Ascending aorta (tissue), 2 donors: Measurements from ENCODE around the gene CADPS2. TPM values are rescaled to one million over a fixed set of nuclear protein-coding genes. Genes with fewer than 3 reads are reported as not detected.

Experiments used
- DNase-seq, 2 donors: peaks; one replicate each; pipeline ENCODE4 v3.0.0-alpha.2; 2019; ENCODE audit warnings: low spot score in 2 of 2
- H3K27ac ChIP-seq, 2 donors: fragments of 200-600 bp; sonication (generic); one replicate each; pipeline ENCODE4 v1.5.1; 2016 to 2017; ENCODE audit warnings: mild to moderate bottlenecking in 1 of 2
- H3K27me3 ChIP-seq: fragments of 200-600 bp; sonication (generic); one replicate; pipeline ENCODE4 v1.5.1; 2017
- H3K36me3 ChIP-seq, 2 donors: fragments of 200-600 bp; sonication (generic); one replicate each; pipeline ENCODE4 v1.5.1; 2016
- H3K4me1 ChIP-seq, 2 donors: fragments of 200-600 bp; sonication (generic); one replicate each; pipeline ENCODE4 v1.5.1; 2016 to 2017; ENCODE audit warnings: mild to moderate bottlenecking in 1 of 2
- H3K4me3 ChIP-seq, 2 donors: fragments of 200-600 bp; sonication (generic); one replicate each; pipeline ENCODE4 v1.5.1; 2016 to 2017; ENCODE audit warnings: mild to moderate bottlenecking in 1 of 2
- H3K9me3 ChIP-seq, 2 donors: fragments of 200-600 bp; sonication (generic); one replicate each; pipeline ENCODE4 v1.5.1; 2016
- CTCF ChIP-seq, 3 experiments: fragments of 200-600 bp in 2 of 3; fragments of 450-650 bp in 1 of 3; sonication (generic) in 2 of 3; IDR thresholded peaks; one replicate each; pipeline ENCODE4 v1.5.1; 2016 to 2019; ENCODE audit warnings: antibody characterized with exemption in 3 of 3, mild to moderate bottlenecking in 1 of 3, moderate library complexity in 1 of 3
- intact Hi-C: fragments of 100-400 bp; cut with DNase I; formaldehyde crosslinking; loops from one replicate; pipeline ENCODE4 v1.15.1; 2023
- total RNA-seq: library from RNA; depleted of rRNA; stranded (reverse); fragments of >200 nt; gene quantifications from one replicate; pipeline ENCODE4 v1.1.0, GENCODE V29; 2016

Gene CADPS2
- total RNA-seq, 1 donor from 2014 or later: 31.8 TPM

- no peak for TF ChIP-seq CTCF (IDR thresholded peaks at IDR 0.05)
- intact Hi-C loops: no loop called here
- no peak for DNase-seq
- Histone ChIP-seq H3K4me1 (no peaks in the 10 kb centered on the region), H3K27ac (no peak overlapping the region), H3K4me3 (no peak overlapping the region), H3K27me3 (no peaks in the 10 kb centered on the region), H3K9me3 (no peaks in the 10 kb centered on the region), H3K36me3 (no peaks in the 10 kb centered on the region)
Measured at GRCh38 chr7:122762071-122762470, 124.2 kb downstream of the CADPS2 start.

- no peak for DNase-seq
- intact Hi-C loops: no loop called here
- no peak overlapping the region for H3K27ac ChIP-seq
Measured at GRCh38 chr7:122758501-122758900, 127.8 kb downstream of the CADPS2 start.

GRCh38 chr7:122756860-122757259 is 129.4 kb downstream of the CADPS2 start:
- intact Hi-C loops: no loop called here
- TF ChIP-seq CTCF (IDR thresholded peaks at IDR 0.05): no peak
- no peak for DNase-seq
- no peaks in the 10 kb centered on the region for H3K36me3 ChIP-seq
- no peak overlapping the region for H3K4me3 ChIP-seq
- H3K27ac ChIP-seq: no peak overlapping the region
- H3K4me1 ChIP-seq: no peaks in the 10 kb centered on the region
- no peaks in the 10 kb centered on the region for H3K27me3 ChIP-seq
- no peaks in the 10 kb centered on the region for H3K9me3 ChIP-seq

More at GRCh38 chr7:122758501-122758900, 127.8 kb downstream of the CADPS2 start:
- H3K27me3 ChIP-seq: no peaks in the 10 kb centered on the region
- no peaks in the 10 kb centered on the region for H3K9me3 ChIP-seq
- TF ChIP-seq CTCF (IDR thresholded peaks at IDR 0.05): no peak
- no peaks in the 10 kb centered on the region for H3K36me3 ChIP-seq
- H3K4me1 ChIP-seq: no peaks in the 10 kb centered on the region
- no peak overlapping the region for H3K4me3 ChIP-seq

- Histone ChIP-seq H3K27me3 (no peaks in the 10 kb centered on the region), H3K4me3 (no peak overlapping the region), H3K4me1 (no peaks in the 10 kb centered on the region), H3K27ac (no peak overlapping the region), H3K9me3 (no peaks in the 10 kb centered on the region), H3K36me3 (no peaks in the 10 kb centered on the region)
- DNase-seq: no peak
- intact Hi-C loops: no loop called here
- TF ChIP-seq CTCF (IDR thresholded peaks at IDR 0.05): no peak
Measured at GRCh38 chr7:122755696-122756095, 130.6 kb downstream of the CADPS2 start.

GRCh38 chr7:122752583-122752982 is 133.7 kb downstream of the CADPS2 start:
- no peak overlapping the region for H3K4me3 ChIP-seq
- H3K36me3 ChIP-seq: no peaks in the 10 kb centered on the region
- H3K9me3 ChIP-seq: no peaks in the 10 kb centered on the region
- intact Hi-C loops: no loop called here
- TF ChIP-seq CTCF (IDR thresholded peaks at IDR 0.05): no peak
- no peak overlapping the region for H3K27ac ChIP-seq
- no peaks in the 10 kb centered on the region for H3K4me1 ChIP-seq
- DNase-seq: no peak
- no peaks in the 10 kb centered on the region for H3K27me3 ChIP-seq

GRCh38 chr7:122750389-122750788 is 135.9 kb downstream of the CADPS2 start:
- no peak for TF ChIP-seq CTCF (IDR thresholded peaks at IDR 0.05)
- Histone ChIP-seq H3K36me3 (no peaks in the 10 kb centered on the region), H3K27me3 (no peaks in the 10 kb centered on the region), H3K4me1 (no peaks in the 10 kb centered on the region), H3K9me3 (no peaks in the 10 kb centered on the region), H3K27ac (no peak overlapping the region), H3K4me3 (no peak overlapping the region)
- no peak for DNase-seq
- intact Hi-C loops: no loop called here
